Stomach smooth muscle (tissue), 2 donors: ENCODE data around the gene ARRDC1.
"Not testable (repeated sequence)": the region's sequence is repeated elsewhere in the genome, so short reads cannot be mapped to it uniquely, and the experiment has no call there.

Experiments
- H3K27ac ChIP-seq: one replicate; pipeline ENCODE4 v1.7.0; 2013; ENCODE audit warnings: mild to moderate bottlenecking, low read length, inconsistent platforms
- H3K27me3 ChIP-seq, 2 donors: one replicate each; pipeline ENCODE4 v1.7.0; 2013; ENCODE audit warnings: low read length in 2 of 2; ENCODE audit not compliant: insufficient read depth in 2 of 2, control insufficient read depth in 1 of 2
- H3K36me3 ChIP-seq, 2 donors: one replicate each; pipeline ENCODE4 v1.7.0; 2013; ENCODE audit warnings: low read length in 2 of 2; ENCODE audit not compliant: control insufficient read depth in 2 of 2, insufficient read depth in 2 of 2
- H3K4me1 ChIP-seq: one replicate; pipeline ENCODE4 v1.7.0; 2013; ENCODE audit warnings: low read length; ENCODE audit not compliant: control insufficient read depth, insufficient read depth
- H3K4me3 ChIP-seq, 2 donors: one replicate each; pipeline ENCODE4 v1.7.0; 2013; ENCODE audit warnings: low read length in 2 of 2
- H3K9ac ChIP-seq, 2 donors: one replicate each; pipeline ENCODE4 v1.7.0; 2013; ENCODE audit warnings: low read length in 2 of 2, mild to moderate bottlenecking in 1 of 2
- H3K9me3 ChIP-seq, 2 donors: one replicate each; pipeline ENCODE4 v1.7.0; 2013; ENCODE audit warnings: low read length in 2 of 2; ENCODE audit not compliant: control insufficient read depth in 2 of 2
- donor health status: healthy.
- donor health status: Pancreatic carcinoma.

The ARRDC1 gene, protein sequence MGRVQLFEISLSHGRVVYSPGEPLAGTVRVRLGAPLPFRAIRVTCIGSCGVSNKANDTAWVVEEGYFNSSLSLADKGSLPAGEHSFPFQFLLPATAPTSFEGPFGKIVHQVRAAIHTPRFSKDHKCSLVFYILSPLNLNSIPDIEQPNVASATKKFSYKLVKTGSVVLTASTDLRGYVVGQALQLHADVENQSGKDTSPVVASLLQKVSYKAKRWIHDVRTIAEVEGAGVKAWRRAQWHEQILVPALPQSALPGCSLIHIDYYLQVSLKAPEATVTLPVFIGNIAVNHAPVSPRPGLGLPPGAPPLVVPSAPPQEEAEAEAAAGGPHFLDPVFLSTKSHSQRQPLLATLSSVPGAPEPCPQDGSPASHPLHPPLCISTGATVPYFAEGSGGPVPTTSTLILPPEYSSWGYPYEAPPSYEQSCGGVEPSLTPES

GRCh38 chr9:137605121-137606004 lies at the start of gene ARRDC1:
Gene ARRDC1 (plus strand): TSS chr9:137605686. CDS start chr9:137605718, 32 bp downstream.
- H3K36me3 ChIP-seq: no peaks in the 10 kb centered on the region
- H3K4me1 ChIP-seq: peaks cover 25% of the 10 kb centered on the region
- no peak within 1 kb of the TSS for H3K27ac ChIP-seq
- H3K27me3 ChIP-seq: no peaks in the 10 kb centered on the region
- peak within 1 kb of the TSS; percentile 62 to 65 for H3K9ac ChIP-seq
- H3K9me3 ChIP-seq: no peaks in the 10 kb centered on the region
- H3K4me3 ChIP-seq: peak within 1 kb of the TSS; percentile 60 to 76

GRCh38 chr9:137556069-137556838 lies 49.2 kb upstream of the ARRDC1 start:
- Histone ChIP-seq H3K9ac (no peak overlapping the region), H3K27me3 (no peaks in the 10 kb centered on the region), H3K4me3 (no peak overlapping the region), H3K4me1 (peaks cover 12% of the 10 kb centered on the region), H3K36me3 (peaks cover 15 to 25% of the 10 kb centered on the region in 2 donors), H3K9me3 (no peaks in the 10 kb centered on the region), H3K27ac (no peak overlapping the region)

DNA sequence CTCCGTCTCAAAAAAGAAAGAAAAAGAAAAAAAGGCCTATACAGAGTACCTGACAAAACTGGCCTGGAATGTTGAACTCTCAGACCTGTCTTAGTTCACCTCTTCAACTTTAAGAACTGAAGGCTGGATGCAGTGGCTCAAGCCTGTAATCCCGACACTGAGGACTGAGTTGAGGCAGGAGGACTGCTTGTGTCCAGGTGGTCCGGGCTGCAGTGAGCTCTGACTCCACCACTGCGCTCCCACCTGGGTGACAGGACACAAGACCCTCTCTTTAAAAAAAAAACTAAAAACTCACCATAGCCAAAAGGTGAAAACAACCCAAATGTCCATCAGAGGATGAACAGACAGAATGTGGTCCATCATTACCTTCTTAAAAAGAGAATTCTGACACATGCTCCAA lies 47.4 kb upstream of the ARRDC1 start:
- peaks cover 18 to 28% of the 10 kb centered on the region in 2 donors for H3K36me3 ChIP-seq
- H3K27ac ChIP-seq: no peak overlapping the region

DNA sequence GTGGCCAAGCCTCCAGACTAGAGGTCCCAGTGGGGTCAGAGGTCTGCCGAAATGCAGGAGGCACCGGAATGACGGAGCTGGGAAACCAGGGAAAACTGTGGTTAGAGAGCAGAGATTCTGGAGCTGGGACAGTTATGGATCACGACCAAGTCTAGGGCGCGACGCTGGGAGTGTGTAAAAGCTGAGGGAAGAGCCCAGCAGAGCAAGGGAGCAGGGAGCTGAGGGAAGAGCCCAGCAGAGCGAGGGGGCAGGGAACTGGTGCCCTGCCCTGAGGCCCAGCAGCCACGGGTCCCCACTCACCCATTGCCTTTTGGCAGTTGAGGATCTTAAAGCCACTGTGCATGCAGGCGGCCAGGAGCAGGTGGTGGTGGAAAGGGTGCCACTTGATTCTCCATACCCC lies 41.4 kb upstream of the ARRDC1 start:
- no peaks in the 10 kb centered on the region for H3K27me3 ChIP-seq

More for the DNA sequence above, 47.4 kb upstream of the ARRDC1 start:
- Histone ChIP-seq H3K4me3 (no peak overlapping the region), H3K9ac (no peak overlapping the region), H3K4me1 (peaks cover 5% of the 10 kb centered on the region), H3K9me3 (no peaks in the 10 kb centered on the region), H3K27me3 (no peaks in the 10 kb centered on the region)

DNA sequence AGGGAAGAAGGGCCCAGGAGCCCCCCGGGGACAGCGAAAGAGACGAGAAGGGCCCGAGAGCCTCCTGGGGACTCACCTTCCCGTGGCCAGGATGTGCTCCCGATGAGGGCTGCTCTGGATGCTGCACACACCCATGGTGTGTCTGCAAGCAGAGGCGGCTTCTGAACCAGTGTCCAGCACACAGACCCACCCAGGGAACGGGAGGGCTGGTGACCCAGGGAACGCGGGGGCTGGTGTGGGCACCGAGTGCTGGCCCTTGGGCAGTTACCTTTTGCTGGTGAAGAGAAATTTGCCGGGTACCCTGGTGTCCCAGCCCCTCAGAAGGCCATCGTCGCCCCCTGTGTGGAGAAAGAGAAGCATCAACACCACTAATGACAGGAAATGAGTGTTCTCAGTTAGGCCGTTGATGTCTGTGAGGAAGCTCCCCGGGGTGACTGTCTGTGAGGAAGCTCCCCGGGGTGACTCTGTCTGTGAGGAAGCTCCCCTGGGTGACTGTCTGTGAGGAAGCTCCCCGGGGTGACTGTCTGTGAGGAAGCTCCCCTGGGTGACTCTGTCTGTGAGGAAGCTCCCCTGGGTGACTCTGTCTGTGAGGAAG lies 40.6 kb upstream of the ARRDC1 start:
- Histone ChIP-seq H3K9me3 (no peaks in the 10 kb centered on the region), H3K27me3 (no peaks in the 10 kb centered on the region), H3K36me3 (peaks cover 19 to 23% of the 10 kb centered on the region in 2 donors), H3K4me1 (no peaks in the 10 kb centered on the region), H3K4me3 (no peak overlapping the region), H3K9ac (no peak overlapping the region), H3K27ac (no peak overlapping the region)

More for the DNA sequence above, 41.4 kb upstream of the ARRDC1 start:
- Histone ChIP-seq H3K9me3 (no peaks in the 10 kb centered on the region), H3K27ac (no peak overlapping the region), H3K9ac (no peak overlapping the region), H3K36me3 (peaks cover 19 to 25% of the 10 kb centered on the region in 2 donors), H3K4me3 (no peak overlapping the region), H3K4me1 (no peaks in the 10 kb centered on the region)

DNA sequence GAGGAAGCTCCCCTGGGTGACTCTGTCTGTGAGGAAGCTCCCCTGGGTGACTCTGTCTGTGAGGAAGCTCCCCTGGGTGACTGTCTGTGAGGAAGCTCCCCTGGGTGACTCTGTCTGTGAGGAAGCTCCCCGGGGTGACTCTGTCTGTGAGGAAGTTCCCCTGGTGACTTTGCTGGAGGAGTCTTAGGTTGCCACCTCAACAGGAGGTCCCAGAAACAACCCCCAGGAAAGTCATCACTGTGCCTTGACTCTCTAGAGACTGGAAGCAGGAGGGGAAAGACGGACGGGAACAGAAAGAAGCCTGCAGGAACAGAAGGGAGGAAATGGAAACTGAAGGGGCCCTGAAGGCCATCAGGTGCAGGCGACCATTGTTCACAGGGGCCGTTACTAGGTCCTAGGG lies 37.0 kb upstream of the ARRDC1 start:
- H3K9me3 ChIP-seq, H3K27ac ChIP-seq, H3K4me3 ChIP-seq, H3K27me3 ChIP-seq, H3K4me1 ChIP-seq, H3K9ac ChIP-seq: not testable (repeated sequence)
- peaks cover 29% of the 10 kb centered on the region in 2 donors for H3K36me3 ChIP-seq

GRCh38 chr9:137569609-137570203 lies 35.8 kb upstream of the ARRDC1 start:
- Histone ChIP-seq H3K27me3 (no peaks in the 10 kb centered on the region), H3K9ac (no peak overlapping the region)

DNA sequence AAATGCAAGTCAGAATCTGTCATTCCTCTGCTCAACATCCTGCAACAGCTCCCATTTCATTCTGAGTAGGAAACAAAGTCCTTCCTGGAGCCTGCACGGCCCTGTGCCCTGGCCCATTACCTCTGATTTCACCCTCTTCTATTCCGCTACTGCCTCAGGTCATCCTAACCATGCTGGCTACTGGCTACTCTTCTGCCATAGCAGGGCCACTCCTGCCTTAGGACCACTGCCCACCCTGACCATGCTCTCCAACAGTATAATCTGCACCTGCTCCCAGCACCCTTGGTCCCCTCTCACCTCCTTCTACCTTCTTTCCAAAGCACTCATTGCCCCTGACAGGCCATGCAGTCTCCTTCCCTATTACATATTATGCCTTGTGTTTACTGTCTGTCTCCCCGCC lies 34.9 kb upstream of the ARRDC1 start:
- H3K9me3 ChIP-seq: no peaks in the 10 kb centered on the region
- H3K36me3 ChIP-seq: peaks cover 22 to 29% of the 10 kb centered on the region in 2 donors
- H3K4me3 ChIP-seq: no peak overlapping the region
- H3K27me3 ChIP-seq: no peaks in the 10 kb centered on the region
- peak overlapping the region in 1 of 2 donors; percentile 21 for H3K9ac ChIP-seq
- H3K27ac ChIP-seq: no peak overlapping the region
- H3K4me1 ChIP-seq: no peaks in the 10 kb centered on the region

More at GRCh38 chr9:137569609-137570203, 35.8 kb upstream of the ARRDC1 start:
- peaks cover 22 to 24% of the 10 kb centered on the region in 2 donors for H3K36me3 ChIP-seq
- H3K9me3 ChIP-seq: no peaks in the 10 kb centered on the region
- H3K27ac ChIP-seq: no peak overlapping the region
- no peaks in the 10 kb centered on the region for H3K4me1 ChIP-seq
- no peak overlapping the region for H3K4me3 ChIP-seq

GRCh38 chr9:137574192-137574591 lies 31.3 kb upstream of the ARRDC1 start:
- Histone ChIP-seq H3K9ac (no peak overlapping the region), H3K4me3 (no peak overlapping the region), H3K27me3 (no peaks in the 10 kb centered on the region), H3K27ac (no peak overlapping the region), H3K36me3 (peaks cover 28 to 33% of the 10 kb centered on the region in 2 donors), H3K9me3 (no peaks in the 10 kb centered on the region), H3K4me1 (peaks cover 26% of the 10 kb centered on the region)

DNA sequence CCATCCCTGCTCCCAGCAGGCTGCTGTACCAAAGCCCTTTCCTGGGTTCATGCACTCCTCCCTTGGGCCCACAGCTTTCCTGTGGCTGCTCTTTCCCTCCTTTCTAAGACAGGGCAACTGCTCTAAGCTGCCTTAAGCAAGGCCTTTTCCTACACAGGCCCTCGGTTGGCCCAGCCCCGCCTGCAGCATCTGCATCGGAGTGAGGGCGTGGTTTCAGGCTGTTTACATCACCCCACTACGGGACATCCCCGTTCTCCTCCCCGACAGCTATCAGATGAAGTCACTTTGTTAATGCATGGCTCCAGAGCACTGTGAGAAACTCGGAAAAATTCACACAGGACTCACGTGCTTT lies 30.1 kb upstream of the ARRDC1 start:
- Histone ChIP-seq H3K36me3 (peaks cover 27 to 33% of the 10 kb centered on the region in 2 donors), H3K4me3 (no peak overlapping the region), H3K27me3 (no peaks in the 10 kb centered on the region), H3K27ac (no peak overlapping the region), H3K4me1 (peaks cover 32% of the 10 kb centered on the region), H3K9me3 (no peaks in the 10 kb centered on the region), H3K9ac (no peak overlapping the region)
